PC-9 (cell line): Measurements from ENCODE around the gene ABCC12. TPM values are rescaled to one million over a fixed set of nuclear protein-coding genes. Genes with fewer than 3 reads are reported as not detected.

Experiments
- BruUV-seq: library from RNA; stranded (reverse); fragments of 400-500 nt; replicated peaks from 2 replicates; lab custom pipeline; 2021; lab: Mats Ljungman, UMichigan
- CTCF ChIA-PET: fragments of 300-600 bp; sonication (Branson Sonifier 250); formaldehyde crosslinking; loops from one replicate; lab custom pipeline; 2022; ENCODE audit warnings: antibody characterized with exemption; lab: Charles Lee
- POLR2A ChIA-PET: fragments of 300-600 bp; sonication (Branson Sonifier 250); formaldehyde crosslinking; loops from one replicate; lab custom pipeline; 2022; ENCODE audit warnings: antibody characterized with exemption; ENCODE audit not compliant: unreplicated experiment; lab: Charles Lee
- DNase-seq, 2 experiments: peaks; one replicate each; pipeline versions ENCODE4 v3.0.0 to v3.0.0-alpha.2; 2015 to 2022; ENCODE audit warnings: mixed read lengths in 1 of 2
- H2AFZ ChIP-seq: fragments of 200-600 bp; sonication (generic); 2 replicates; pipeline ENCODE4 v1.8.1; 2017; ENCODE audit warnings: antibody characterized with exemption
- H3F3A ChIP-seq: fragments of 200-600 bp; sonication (generic); 2 replicates; pipeline ENCODE4 v1.8.1; 2017; ENCODE audit warnings: antibody characterized with exemption, mild to moderate bottlenecking, low read depth; ENCODE audit not compliant: insufficient read depth
- H3K27ac ChIP-seq: fragments of 200-600 bp; sonication (generic); 2 replicates; pipeline ENCODE4 v1.6.1; 2016; ENCODE audit warnings: mixed run types
- H3K27me3 ChIP-seq: fragments of 200-600 bp; sonication (generic); 2 replicates; pipeline ENCODE4 v1.6.1; 2016; ENCODE audit warnings: low read depth, mixed run types; ENCODE audit not compliant: insufficient read depth
- H3K36me3 ChIP-seq: fragments of 200-600 bp; sonication (generic); 2 replicates; pipeline ENCODE4 v1.6.1; 2016; ENCODE audit warnings: low read depth, mixed run types
- H3K4me1 ChIP-seq: fragments of 200-600 bp; sonication (generic); replicated peaks from 2 replicates; pipeline ENCODE4 v1.6.1; 2016; ENCODE audit warnings: mixed run types; ENCODE audit not compliant: insufficient read depth
- H3K4me2 ChIP-seq: fragments of 200-600 bp; sonication (generic); 2 replicates; pipeline ENCODE4 v1.6.1; 2017; ENCODE audit warnings: mixed run types
- H3K4me3 ChIP-seq: fragments of 200-600 bp; sonication (generic); 2 replicates; pipeline ENCODE4 v1.6.1; 2016; ENCODE audit warnings: mixed run types
- H3K79me2 ChIP-seq: fragments of 200-600 bp; sonication (generic); 2 replicates; pipeline ENCODE4 v1.6.1; 2017; ENCODE audit warnings: low read depth, mixed run types
- H3K9me2 ChIP-seq: fragments of 200-600 bp; sonication (generic); 2 replicates; pipeline ENCODE4 v1.8.1; 2017; ENCODE audit warnings: mild to moderate bottlenecking; ENCODE audit not compliant: insufficient read depth
- H3K9me3 ChIP-seq: fragments of 200-600 bp; sonication (generic); 2 replicates; pipeline ENCODE4 v1.8.1; 2016; ENCODE audit warnings: low read depth; ENCODE audit not compliant: insufficient read depth
- H4K20me1 ChIP-seq: fragments of 200-600 bp; sonication (generic); 2 replicates; pipeline ENCODE4 v1.8.1; 2017; ENCODE audit not compliant: insufficient read depth
- EZH2 ChIP-seq: fragments of 200-600 bp; sonication (generic); IDR thresholded peaks from 2 replicates; pipeline ENCODE4 v1.8.0; 2017; ENCODE audit warnings: antibody characterized with exemption, low read depth
- intact Hi-C: fragments of 100-400 bp; cut with micrococcal nuclease; formaldehyde crosslinking; loops from one replicate; pipeline ENCODE4 v1.10.0; 2022; ENCODE audit not compliant: unreplicated experiment
- total RNA-seq: library from RNA; stranded (reverse); gene quantifications from 2 replicates; pipeline ENCODE4 v1.2.3, GENCODE V29; 2021
- TF ChIP-seq, protein P1 (sequence below): fragments of 200-600 bp; sonication (generic); conservative IDR thresholded peaks from 2 replicates; pipeline ENCODE4 v1.6.1; 2017; ENCODE audit warnings: mixed run types, antibody characterized with exemption, mild to moderate bottlenecking, moderate library complexity

The ABCC12 gene
- total RNA-seq, 1 experiment from 2014 or later, result not detected

DNA sequence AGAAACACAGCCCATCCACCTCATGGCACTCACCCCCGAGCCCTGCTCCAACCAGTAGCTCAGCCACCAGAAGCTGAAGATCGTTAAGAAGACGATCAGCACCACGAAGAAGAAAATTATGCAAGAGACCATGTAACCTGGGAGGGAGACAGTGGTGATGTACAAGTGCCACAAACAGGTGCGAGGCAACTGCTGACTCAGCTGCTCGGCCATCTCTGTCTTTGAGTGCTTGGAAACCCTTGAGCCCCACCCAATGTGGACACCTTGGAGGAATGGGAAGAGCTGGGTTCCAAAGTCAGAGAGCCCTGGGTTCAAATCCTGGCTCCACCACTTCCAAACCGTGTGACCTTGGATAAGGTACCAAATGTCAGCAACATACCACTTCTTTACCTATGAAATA, 38.1 kb upstream of the ABCC12 start:
- H3K9me2 ChIP-seq, result no peaks in the 10 kb centered on the region; the same call in 1 of the 2 replicates
- no peaks in the 10 kb centered on the region for H3F3A ChIP-seq
- no peak overlapping the region for H3K4me3 ChIP-seq
- no peaks in the 10 kb centered on the region for H3K79me2 ChIP-seq
- no peak overlapping the region for H3K4me2 ChIP-seq
- TF ChIP-seq, protein P1, sequence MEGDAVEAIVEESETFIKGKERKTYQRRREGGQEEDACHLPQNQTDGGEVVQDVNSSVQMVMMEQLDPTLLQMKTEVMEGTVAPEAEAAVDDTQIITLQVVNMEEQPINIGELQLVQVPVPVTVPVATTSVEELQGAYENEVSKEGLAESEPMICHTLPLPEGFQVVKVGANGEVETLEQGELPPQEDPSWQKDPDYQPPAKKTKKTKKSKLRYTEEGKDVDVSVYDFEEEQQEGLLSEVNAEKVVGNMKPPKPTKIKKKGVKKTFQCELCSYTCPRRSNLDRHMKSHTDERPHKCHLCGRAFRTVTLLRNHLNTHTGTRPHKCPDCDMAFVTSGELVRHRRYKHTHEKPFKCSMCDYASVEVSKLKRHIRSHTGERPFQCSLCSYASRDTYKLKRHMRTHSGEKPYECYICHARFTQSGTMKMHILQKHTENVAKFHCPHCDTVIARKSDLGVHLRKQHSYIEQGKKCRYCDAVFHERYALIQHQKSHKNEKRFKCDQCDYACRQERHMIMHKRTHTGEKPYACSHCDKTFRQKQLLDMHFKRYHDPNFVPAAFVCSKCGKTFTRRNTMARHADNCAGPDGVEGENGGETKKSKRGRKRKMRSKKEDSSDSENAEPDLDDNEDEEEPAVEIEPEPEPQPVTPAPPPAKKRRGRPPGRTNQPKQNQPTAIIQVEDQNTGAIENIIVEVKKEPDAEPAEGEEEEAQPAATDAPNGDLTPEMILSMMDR, result no peak
- no peak for TF ChIP-seq EZH2
- H3K4me1 ChIP-seq, result peaks cover 5% of the 10 kb centered on the region; the same call in 1 of the 2 replicates
- no peaks in the 10 kb centered on the region for H3K9me3 ChIP-seq
- intact Hi-C loops, result no loop called here
- BruUV-seq, result no TSS peak
- H4K20me1 ChIP-seq, result no peaks in the 10 kb centered on the region
- H2AFZ ChIP-seq, result no peak overlapping the region
- no peak overlapping the region for H3K27ac ChIP-seq
- POLR2A ChIA-PET, result no interaction called here
- no peak for DNase-seq
- H3K36me3 ChIP-seq, result no peaks in the 10 kb centered on the region
- CTCF ChIA-PET, result no interaction called here
- no peaks in the 10 kb centered on the region for H3K27me3 ChIP-seq

DNA sequence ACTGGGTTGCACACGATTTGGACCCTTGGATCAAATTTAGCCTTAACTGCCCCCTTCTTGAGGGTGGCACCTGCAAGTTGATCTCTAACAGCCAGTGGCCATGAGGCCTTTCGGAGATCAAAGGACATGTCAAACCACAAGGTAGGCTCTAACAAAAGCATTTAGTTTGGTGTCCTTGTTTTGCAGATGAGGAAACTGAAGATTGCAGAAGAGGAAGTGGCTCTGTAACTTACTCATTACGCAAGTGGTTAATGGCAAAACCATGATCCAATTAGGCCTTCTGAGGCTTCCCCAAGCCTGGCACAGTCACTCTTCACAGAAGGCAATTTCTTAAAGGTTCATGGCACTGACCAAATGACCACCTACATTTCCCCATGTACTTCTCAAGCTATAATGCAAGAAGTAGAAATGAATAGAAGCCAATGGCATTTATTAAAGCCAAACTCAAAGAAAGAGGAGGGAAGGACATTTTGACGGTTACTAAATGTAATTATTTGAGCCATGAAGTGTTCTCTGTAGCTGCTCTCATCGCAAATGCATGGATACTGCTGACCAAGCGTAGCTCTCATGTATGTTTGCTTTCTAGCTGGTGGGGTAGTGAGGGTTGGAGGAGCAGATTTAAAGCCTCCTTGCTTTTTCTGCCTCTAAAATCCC, 32.8 kb upstream of the ABCC12 start:
- ChIA-PET CTCF (no interaction called here), POLR2A (no interaction called here)
- no peaks in the 10 kb centered on the region; the same call in 1 of the 2 replicates for H3K9me2 ChIP-seq
- H3K79me2 ChIP-seq, result no peaks in the 10 kb centered on the region
- H3K27ac ChIP-seq, result no peak overlapping the region
- DNase-seq, result no peak
- no peak overlapping the region for H3K4me3 ChIP-seq
- H3F3A ChIP-seq, result no peaks in the 10 kb centered on the region
- no peak overlapping the region for H3K4me2 ChIP-seq
- H2AFZ ChIP-seq, result no peak overlapping the region
- no peaks in the 10 kb centered on the region for H3K27me3 ChIP-seq
- H3K9me3 ChIP-seq, result no peaks in the 10 kb centered on the region
- no peaks in the 10 kb centered on the region for H3K36me3 ChIP-seq
- no TSS peak for BruUV-seq
- TF ChIP-seq EZH2, result no peak
- TF ChIP-seq, protein P1, result no peak
- no peaks in the 10 kb centered on the region for H3K4me1 ChIP-seq
- H4K20me1 ChIP-seq, result no peaks in the 10 kb centered on the region
- intact Hi-C loops, result no loop called here

DNA sequence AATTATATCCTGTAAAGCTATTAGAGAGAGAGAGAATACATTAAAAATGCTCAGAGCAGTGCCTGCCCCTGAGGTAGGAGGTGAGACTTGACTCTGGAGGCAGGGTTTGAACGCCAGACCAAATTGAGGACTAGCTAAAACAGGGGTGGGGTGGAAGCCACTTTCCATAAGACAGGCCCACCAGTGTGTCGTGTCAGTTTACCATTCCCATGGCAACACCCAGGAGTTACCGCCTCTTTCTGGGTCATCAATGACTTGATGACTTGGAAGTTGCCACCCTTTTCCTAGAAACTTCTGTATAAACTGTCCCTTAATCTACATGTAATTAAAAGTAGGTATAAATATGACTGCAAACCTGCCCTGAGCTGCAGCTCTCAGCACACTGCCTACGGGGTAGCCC, 32.0 kb upstream of the ABCC12 start:
- BruUV-seq, result no TSS peak
- H2AFZ ChIP-seq, result no peak overlapping the region
- H3K4me3 ChIP-seq, result no peak overlapping the region
- ChIA-PET POLR2A (no interaction called here), CTCF (no interaction called here)
- intact Hi-C loops, result no loop called here
- TF ChIP-seq EZH2, result no peak
- TF ChIP-seq, protein P1, result no peak
- no peaks in the 10 kb centered on the region for H3K79me2 ChIP-seq
- H3K9me3 ChIP-seq, result no peaks in the 10 kb centered on the region
- H3K4me1 ChIP-seq, result no peaks in the 10 kb centered on the region
- no peak for DNase-seq
- no peak overlapping the region for H3K4me2 ChIP-seq
- no peaks in the 10 kb centered on the region for H3K27me3 ChIP-seq
- no peaks in the 10 kb centered on the region for H3K36me3 ChIP-seq
- H4K20me1 ChIP-seq, result no peaks in the 10 kb centered on the region
- no peaks in the 10 kb centered on the region for H3F3A ChIP-seq
- no peaks in the 10 kb centered on the region; the same call in 1 of the 2 replicates for H3K9me2 ChIP-seq
- no peak overlapping the region for H3K27ac ChIP-seq
